IgD-negative memory B cell (primary cell): Measurements from ENCODE around the gene KIF9. TPM values are rescaled to one million over a fixed set of nuclear protein-coding genes. Genes with fewer than 3 reads are reported as not detected.
"Not testable (repeated sequence)": the region's sequence is repeated elsewhere in the genome, so short reads cannot be mapped to it uniquely, and the experiment has no call there.

Experiments
- H3K27ac Mint-ChIP-seq, 3 donors: one replicate each; pipeline ENCODE4 v1.8.0; 2020 to 2022; ENCODE audit warnings: mild to moderate bottlenecking in 3 of 3, mixed read lengths in 3 of 3, moderate library complexity in 1 of 3
- H3K27me3 Mint-ChIP-seq: one replicate; pipeline ENCODE4 v1.8.0; 2021; ENCODE audit warnings: mixed read lengths
- H3K36me3 Mint-ChIP-seq: one replicate; pipeline ENCODE4 v1.8.0; 2020; ENCODE audit warnings: mild to moderate bottlenecking, mixed read lengths
- H3K4me1 Mint-ChIP-seq, 3 donors: one replicate each; pipeline ENCODE4 v1.8.0; 2020 to 2022; ENCODE audit warnings: mixed read lengths in 3 of 3, mild to moderate bottlenecking in 1 of 3
- H3K4me3 Mint-ChIP-seq, 4 donors: one replicate each; pipeline ENCODE4 v1.8.0; 2020 to 2022; ENCODE audit warnings: mild to moderate bottlenecking in 4 of 4, mixed read lengths in 4 of 4, moderate library complexity in 3 of 4
- H3K9me3 Mint-ChIP-seq, 3 donors: one replicate each; pipeline ENCODE4 v1.8.0; 2020 to 2021; ENCODE audit warnings: mixed read lengths in 3 of 3, mild to moderate bottlenecking in 1 of 3
- polyA plus RNA-seq: library from polyadenylated mRNA; unstranded; fragments of 300-500 nt; fragmentation: Illumina TruSeq; gene quantifications from one replicate; pipeline ENCODE4 v1.2.3, GENCODE V29; 2021

The KIF9 gene
- polyA plus RNA-seq, 1 donor from 2014 or later = 4.7 TPM

GRCh38 chr3:47299381-47300318 lies 17.1 kb upstream of the KIF9 start:
- Mint-ChIP-seq H3K27ac (peak overlapping the region in 2 of 3 donors; percentile 57 to 80), H3K9me3 (no peaks in the 10 kb centered on the region), H3K4me1 (peaks cover 46 to 52% (median 48%) of the 10 kb centered on the region in 3 donors), H3K27me3 (peaks cover 1% of the 10 kb centered on the region), H3K36me3 (peaks cover 8% of the 10 kb centered on the region), H3K4me3 (no peak overlapping the region)

GRCh38 chr3:47298439-47298838 lies 15.8 kb upstream of the KIF9 start:
- Mint-ChIP-seq H3K27me3 (peaks cover 1% of the 10 kb centered on the region), H3K4me3 (no peak overlapping the region), H3K27ac (peak overlapping the region in 2 of 3 donors; percentile 37 to 74), H3K9me3 (no peaks in the 10 kb centered on the region), H3K36me3 (peaks cover 6% of the 10 kb centered on the region), H3K4me1 (peaks cover 45 to 59% (median 56%) of the 10 kb centered on the region in 3 donors)

- peak overlapping the region in 3 of 4 donors; percentile 9 to 89 (median 48) for H3K4me3 Mint-ChIP-seq
- peaks cover 55 to 63% (median 58%) of the 10 kb centered on the region in 3 donors for H3K4me1 Mint-ChIP-seq
- H3K36me3 Mint-ChIP-seq = peaks cover 4% of the 10 kb centered on the region
- H3K27ac Mint-ChIP-seq = peak overlapping the region; percentile 46 to 91 (median 77)
- no peaks in the 10 kb centered on the region for H3K9me3 Mint-ChIP-seq
- peaks cover 1% of the 10 kb centered on the region for H3K27me3 Mint-ChIP-seq
These were observed 14.1 kb upstream of the KIF9 start for GRCh38 chr3:47296562-47297302.

- H3K9me3 Mint-ChIP-seq = no peaks in the 10 kb centered on the region
- peaks cover 56 to 68% (median 65%) of the 10 kb centered on the region in 3 donors for H3K4me1 Mint-ChIP-seq
- peak overlapping the region; percentile 26 to 91 (median 46) for H3K27ac Mint-ChIP-seq
- peaks cover 1% of the 10 kb centered on the region for H3K27me3 Mint-ChIP-seq
- H3K4me3 Mint-ChIP-seq = peak overlapping the region in 3 of 4 donors; percentile 9 to 89 (median 48)
- H3K36me3 Mint-ChIP-seq = peaks cover 4% of the 10 kb centered on the region
These were observed 13.4 kb upstream of the KIF9 start for GRCh38 chr3:47295976-47296375.

GRCh38 chr3:47295322-47295721 lies 12.7 kb upstream of the KIF9 start:
- peaks cover 62 to 72% (median 68%) of the 10 kb centered on the region in 3 donors for H3K4me1 Mint-ChIP-seq
- H3K9me3 Mint-ChIP-seq = no peaks in the 10 kb centered on the region
- peak overlapping the region in 1 of 3 donors; percentile 91 for H3K27ac Mint-ChIP-seq
- peaks cover 2% of the 10 kb centered on the region for H3K36me3 Mint-ChIP-seq
- no peak overlapping the region for H3K4me3 Mint-ChIP-seq
- H3K27me3 Mint-ChIP-seq = peaks cover 1% of the 10 kb centered on the region

GRCh38 chr3:47294392-47294791 lies 11.8 kb upstream of the KIF9 start:
- Mint-ChIP-seq H3K36me3 (peaks cover 5% of the 10 kb centered on the region), H3K27ac (no peak overlapping the region), H3K9me3 (no peaks in the 10 kb centered on the region), H3K27me3 (peaks cover 1% of the 10 kb centered on the region), H3K4me1 (peaks cover 72 to 78% (median 72%) of the 10 kb centered on the region in 3 donors), H3K4me3 (no peak overlapping the region)

GRCh38 chr3:47293822-47294221 lies 11.2 kb upstream of the KIF9 start:
- H3K4me1 Mint-ChIP-seq = peaks cover 71 to 77% (median 76%) of the 10 kb centered on the region in 3 donors
- peak overlapping the region in 2 of 3 donors; percentile 43 to 60 for H3K27ac Mint-ChIP-seq
- H3K4me3 Mint-ChIP-seq = no peak overlapping the region
- H3K36me3 Mint-ChIP-seq = peaks cover 5% of the 10 kb centered on the region
- peaks cover 1% of the 10 kb centered on the region for H3K27me3 Mint-ChIP-seq
- H3K9me3 Mint-ChIP-seq = no peaks in the 10 kb centered on the region

GRCh38 chr3:47291754-47292420 lies 9.3 kb upstream of the KIF9 start:
- H3K27ac Mint-ChIP-seq = peak overlapping the region; percentile 90 to 92 (median 92)
- not testable (repeated sequence) for H3K27me3 Mint-ChIP-seq, H3K9me3 Mint-ChIP-seq, H3K36me3 Mint-ChIP-seq
- peaks cover 64 to 67% (median 64%) of the 10 kb centered on the region in 3 donors for H3K4me1 Mint-ChIP-seq
- peak overlapping the region; percentile 30 to 89 (median 76) for H3K4me3 Mint-ChIP-seq

GRCh38 chr3:47291158-47291753 lies 8.7 kb upstream of the KIF9 start:
- Mint-ChIP-seq H3K4me1 (peaks cover 62 to 63% (median 62%) of the 10 kb centered on the region in 3 donors), H3K36me3 (peaks cover 6% of the 10 kb centered on the region), H3K27me3 (no peaks in the 10 kb centered on the region), H3K9me3 (no peaks in the 10 kb centered on the region), H3K27ac (peak overlapping the region; percentile 90 to 92 (median 92)), H3K4me3 (peak overlapping the region in 3 of 4 donors; percentile 73 to 89 (median 78))

- Mint-ChIP-seq H3K4me3 (peak overlapping the region in 2 of 4 donors; percentile 58 to 66), H3K9me3 (no peaks in the 10 kb centered on the region), H3K36me3 (peaks cover 9% of the 10 kb centered on the region), H3K27me3 (no peaks in the 10 kb centered on the region), H3K27ac (peak overlapping the region in 2 of 3 donors; percentile 69 to 92), H3K4me1 (peaks cover 56 to 67% (median 62%) of the 10 kb centered on the region in 3 donors)
These were observed 6.6 kb upstream of the KIF9 start for GRCh38 chr3:47288966-47289910.

GRCh38 chr3:47283591-47284364 lies 1.2 kb upstream of the KIF9 start:
- Mint-ChIP-seq H3K36me3 (peaks cover 6% of the 10 kb centered on the region), H3K27ac (peak overlapping the region; percentile 98 to 100 (median 99)), H3K9me3 (no peaks in the 10 kb centered on the region), H3K4me1 (peaks cover 34 to 38% (median 37%) of the 10 kb centered on the region in 3 donors), H3K27me3 (no peaks in the 10 kb centered on the region), H3K4me3 (peak overlapping the region; percentile 93 to 99 (median 97))

GRCh38 chr3:47283193-47283537 lies 566 bp upstream of the KIF9 start:
- peaks cover 4% of the 10 kb centered on the region for H3K36me3 Mint-ChIP-seq
- H3K27ac Mint-ChIP-seq = peak overlapping the region; percentile 98 to 100 (median 99)
- peak overlapping the region; percentile 93 to 99 (median 97) for H3K4me3 Mint-ChIP-seq
- no peaks in the 10 kb centered on the region for H3K9me3 Mint-ChIP-seq
- no peaks in the 10 kb centered on the region for H3K27me3 Mint-ChIP-seq
- peaks cover 30 to 36% (median 34%) of the 10 kb centered on the region in 3 donors for H3K4me1 Mint-ChIP-seq

GRCh38 chr3:47280519-47280918 lies 2.1 kb downstream of the KIF9 start:
- H3K27ac Mint-ChIP-seq = peak overlapping the region in 2 of 3 donors; percentile 98 to 99

More at GRCh38 chr3:47280519-47280918, 2.1 kb downstream of the KIF9 start:
- peak overlapping the region in 2 of 4 donors; percentile 6 to 93 for H3K4me3 Mint-ChIP-seq
- H3K27me3 Mint-ChIP-seq = no peaks in the 10 kb centered on the region
- H3K36me3 Mint-ChIP-seq = peaks cover 4% of the 10 kb centered on the region
- H3K4me1 Mint-ChIP-seq = peaks cover 20 to 24% (median 21%) of the 10 kb centered on the region in 3 donors
- H3K9me3 Mint-ChIP-seq = no peaks in the 10 kb centered on the region
